Tibial nerve (tissue), 4 donors: Measurements from ENCODE around the gene FAM167B.
A peak's percentile ranks its signal among the peaks of the same experiment; 100 is the strongest.

Experiments
- CTCF ChIP-seq, 5 experiments: fragments of 200-600 bp in 3 of 5; fragments of 450-650 bp in 2 of 5; sonication (generic) in 3 of 5; IDR thresholded peaks; one replicate each; pipeline ENCODE4 v1.5.1; 2016 to 2019; ENCODE audit warnings: antibody characterized with exemption in 5 of 5, mild to moderate bottlenecking in 3 of 5, moderate library complexity in 2 of 5
- EP300 ChIP-seq, 2 donors: sonication (generic); formaldehyde crosslinking; IDR thresholded peaks; one replicate each; pipeline ENCODE4 v1.6.1; 2017; ENCODE audit warnings: antibody characterized with exemption in 2 of 2, mild to moderate bottlenecking in 1 of 2
- POLR2A ChIP-seq, 2 donors: fragments of 450-650 bp; IDR thresholded peaks; one replicate each; pipeline ENCODE4 v1.6.1; 2017; ENCODE audit warnings: antibody characterized with exemption in 2 of 2, mild to moderate bottlenecking in 2 of 2, moderate library complexity in 2 of 2

GRCh38 chr1:32205401-32206370 lies 41.3 kb upstream of the FAM167B start, which contains the start of gene IQCC:
- TF ChIP-seq CTCF (IDR thresholded peaks at IDR 0.05) (no peak), EP300 (IDR thresholded peaks at IDR 0.05) (peak; percentile 81 to 90), POLR2A (IDR thresholded peaks at IDR 0.05) (peak in 1 of 2 donors; percentile 67)
